ENCODE results near the gene TEX44. TPM values are rescaled to one million over a fixed set of nuclear protein-coding genes. Genes with fewer than 3 reads are reported as not detected.

TEX44 gene
- total RNA-seq, 3 donors from 2014 or later (not counting 1 experiment from before 2014, with no cell fraction given): not detected

GRCh38 chr2:231605607-231606091 lies 13.0 kb downstream of the TEX44 start:
- TF ChIP-seq CTCF (IDR thresholded peaks at IDR 0.05): no peak
- Histone ChIP-seq H3K27me3 (ENCODE audit: control insufficient read depth, insufficient read depth, low read length) (no peaks in the 10 kb centered on the region), H3K4me3 (ENCODE audit: low read length) (no peak overlapping the region), H3K36me3 (ENCODE audit: control insufficient read depth, insufficient read depth, low read length) (no peaks in the 10 kb centered on the region), H3K27ac (ENCODE audit: low read length) (peak overlapping the region; percentile 82), H3K9me3 (ENCODE audit: control insufficient read depth, insufficient read depth, low read length) (no peaks in the 10 kb centered on the region), H3K4me1 (ENCODE audit: control insufficient read depth, insufficient read depth, low read length) (peaks cover 17% of the 10 kb centered on the region)
- peaks cover 6 to 18% of the 10 kb centered on the region in 2 donors for H3K4me1 Mint-ChIP-seq
- intact Hi-C loops (cut with micrococcal nuclease): no loop called here
- peak in 1 of 2 donors; percentile 42 for DNase-seq
- peak overlapping the region; percentile 79 to 93 for H3K27ac Mint-ChIP-seq
- H3K9me3 Mint-ChIP-seq: no peaks in the 10 kb centered on the region
- WGBS (ENCODE audit: insufficient coverage): 93% methylated on average over 7 of the region's 7 CpGs
- no peak for ATAC-seq
- peaks cover 0 to 2% of the 10 kb centered on the region in 2 donors for H3K27me3 Mint-ChIP-seq (ENCODE audit: low read depth in 2 of 2)
- peak overlapping the region; percentile 61 for H3K4me3 Mint-ChIP-seq
- no peaks in the 10 kb centered on the region for H3K36me3 Mint-ChIP-seq

- Mint-ChIP-seq H3K36me3 (no peaks in the 10 kb centered on the region), H3K4me1 (peaks cover 0 to 18% of the 10 kb centered on the region in 2 donors), H3K9me3 (no peaks in the 10 kb centered on the region), H3K4me3 (no peak overlapping the region), H3K27me3 (ENCODE audit: low read depth in 2 of 2) (peaks cover 0 to 2% of the 10 kb centered on the region in 2 donors), H3K27ac (peak overlapping the region in 1 of 2 donors; percentile 93)
- 91% methylated on average over 6 of the region's 6 CpGs for WGBS (ENCODE audit: insufficient coverage)
- intact Hi-C loops (cut with micrococcal nuclease): no loop called here
- Histone ChIP-seq H3K36me3 (ENCODE audit: control insufficient read depth, insufficient read depth, low read length) (no peaks in the 10 kb centered on the region), H3K27ac (ENCODE audit: low read length) (no peak overlapping the region), H3K9me3 (ENCODE audit: control insufficient read depth, insufficient read depth, low read length) (no peaks in the 10 kb centered on the region), H3K4me1 (ENCODE audit: control insufficient read depth, insufficient read depth, low read length) (peaks cover 19% of the 10 kb centered on the region), H3K4me3 (ENCODE audit: low read length) (no peak overlapping the region), H3K27me3 (ENCODE audit: control insufficient read depth, insufficient read depth, low read length) (no peaks in the 10 kb centered on the region)
- no peak for TF ChIP-seq CTCF (IDR thresholded peaks at IDR 0.05)
- DNase-seq (no peak), ATAC-seq (no peak)
Measured at GRCh38 chr2:231606941-231607340, 14.3 kb downstream of the TEX44 start.

- peaks cover 2% of the 10 kb centered on the region for H3K27me3 ChIP-seq (ENCODE audit: control insufficient read depth, insufficient read depth, low read length)
- Mint-ChIP-seq H3K4me1 (peaks cover 11 to 25% of the 10 kb centered on the region in 2 donors), H3K36me3 (no peaks in the 10 kb centered on the region), H3K27ac (peak overlapping the region in 1 of 2 donors; percentile 74), H3K4me3 (no peak overlapping the region), H3K9me3 (no peaks in the 10 kb centered on the region), H3K27me3 (ENCODE audit: low read depth in 2 of 2) (peaks cover 0 to 20% of the 10 kb centered on the region in 2 donors)
- H3K4me3 ChIP-seq (ENCODE audit: low read length): no peak overlapping the region
- 82% methylated on average over 9 of the region's 9 CpGs for WGBS (ENCODE audit: insufficient coverage)
- ATAC-seq (peak in 1 of 3 donors; percentile 24), DNase-seq (peak in 1 of 2 donors; percentile 43)
- H3K9me3 ChIP-seq (ENCODE audit: control insufficient read depth, insufficient read depth, low read length): no peaks in the 10 kb centered on the region
- TF ChIP-seq CTCF (IDR thresholded peaks at IDR 0.05): no peak
- intact Hi-C loops (cut with micrococcal nuclease): loop anchor here (1.0 to 5.0 kb wide), 3 partner anchors 51 to 104 kb away; no protein-coding TSS in a partner anchor
- H3K4me1 ChIP-seq (ENCODE audit: control insufficient read depth, insufficient read depth, low read length): peaks cover 32% of the 10 kb centered on the region
- H3K27ac ChIP-seq (ENCODE audit: low read length): no peak overlapping the region
- no peaks in the 10 kb centered on the region for H3K36me3 ChIP-seq (ENCODE audit: control insufficient read depth, insufficient read depth, low read length)
Measured at GRCh38 chr2:231611273-231612108, 18.8 kb downstream of the TEX44 start.
